ENCODE data around the gene NECAB2. TPM values are rescaled to one million over a fixed set of nuclear protein-coding genes. Genes with fewer than 3 reads are reported as not detected.

The NECAB2 gene
- total RNA-seq, 1 donor from 2014 or later: not detected

- DNase-seq: no peak
These were observed 77.9 kb downstream of the NECAB2 start for GRCh38 chr16:84045818-84046470.

- DNase-seq: no peak
These were observed 79.2 kb downstream of the NECAB2 start for GRCh38 chr16:84047206-84047605.

GRCh38 chr16:84047626-84048025 is 79.6 kb downstream of the NECAB2 start:
- DNase-seq: no peak

- no peak for DNase-seq
These were observed 80.2 kb downstream of the NECAB2 start for GRCh38 chr16:84048270-84048669.

- DNase-seq: no peak
These were observed 80.8 kb downstream of the NECAB2 start for GRCh38 chr16:84048871-84049270.

- no peak for DNase-seq
These were observed 81.5 kb downstream of the NECAB2 start for GRCh38 chr16:84049403-84050060.

GRCh38 chr16:84050316-84050715 is 82.3 kb downstream of the NECAB2 start:
- DNase-seq: no peak

- DNase-seq: no peak
These were observed 84.1 kb downstream of the NECAB2 start for GRCh38 chr16:84052071-84052622.

Other genes with a start within 250 kb of the NECAB2 start
- gene HSBP1, start 160.3 kb upstream of the NECAB2 start, total RNA-seq: 40.2 and 70.5 TPM in 2 replicates
- gene MLYCD, start 69.1 kb upstream of the NECAB2 start, total RNA-seq: 2.6 and 5.6 TPM in 2 replicates
- 0.68 and 1.4 TPM in 2 replicates for gene OSGIN1, start 15.0 kb upstream of the NECAB2 start, total RNA-seq
- gene SLC38A8, start 74.6 kb downstream of the NECAB2 start, total RNA-seq: not detected in 2 replicates
- gene MBTPS1, start 148.7 kb downstream of the NECAB2 start, total RNA-seq: 120 and 138 TPM in 2 replicates
- 28.2 and 32.0 TPM in 2 replicates for gene HSDL1, start 176.9 kb downstream of the NECAB2 start, total RNA-seq
- gene DNAAF1, start 177.1 kb downstream of the NECAB2 start, total RNA-seq: under 0.01 TPM in 1 of 2 replicates, not detected in the other
- 16.8 and 24.2 TPM in 2 replicates for gene TAF1C, start 218.8 kb downstream of the NECAB2 start, total RNA-seq
- gene ADAD2, start 222.9 kb downstream of the NECAB2 start, total RNA-seq: not detected in 2 replicates

Measured in dermis blood vessel endothelial cell (primary cell).